ENCODE measurements around the gene DNAH2. TPM values are rescaled to one million over a fixed set of nuclear protein-coding genes. Genes with fewer than 3 reads are reported as not detected.

Gene DNAH2
- total RNA-seq, 2 donors from 2014 or later: 0.09 to 4.9 TPM

- peak overlapping the region; percentile 98 to 99 for H3K27ac ChIP-seq
- DNase-seq (ENCODE audit: low spot score): peak; percentile 77
- no peak for TF ChIP-seq CTCF (IDR thresholded peaks at IDR 0.05)
- peak; percentile 75 for TF ChIP-seq POLR2A (IDR thresholded peaks at IDR 0.05)
- TF ChIP-seq POLR2AphosphoS5 (IDR thresholded peaks at IDR 0.05): no peak
- H3K4me1 ChIP-seq (replicated peaks): peaks cover 22% of the 10 kb centered on the region
- H3K36me3 ChIP-seq: peaks cover 14 to 20% of the 10 kb centered on the region in 2 donors
- no peaks in the 10 kb centered on the region for H3K9me3 ChIP-seq
- peak overlapping the region; percentile 67 to 72 for H3K4me3 ChIP-seq
- intact Hi-C loops (cut with DNase I): loop anchor here (5.0 to 10.0 kb wide), 2 partner anchors 311 to 496 kb away; partner anchors contain the start of gene PER1
- no peaks in the 10 kb centered on the region for H3K27me3 ChIP-seq (replicated peaks; ENCODE audit: insufficient read depth)
- WGBS: under 1% methylated on average over 61 of the region's 61 CpGs
These were observed 126.2 kb downstream of the DNAH2 start for GRCh38 chr17:7843536-7844291.

- Histone ChIP-seq H3K27ac (peak overlapping the region; percentile 98 to 99), H3K4me1 (replicated peaks) (peaks cover 14% of the 10 kb centered on the region), H3K4me3 (peak overlapping the region; percentile 67 to 72), H3K36me3 (peaks cover 22 to 23% of the 10 kb centered on the region in 2 donors), H3K9me3 (no peaks in the 10 kb centered on the region), H3K27me3 (replicated peaks; ENCODE audit: insufficient read depth) (no peaks in the 10 kb centered on the region)
- under 1% methylated on average over 71 of the region's 71 CpGs for WGBS
- peak; percentile 95 for DNase-seq (ENCODE audit: low spot score)
- peak; percentile 93 for TF ChIP-seq POLR2A (IDR thresholded peaks at IDR 0.05)
- TF ChIP-seq POLR2AphosphoS5 (IDR thresholded peaks at IDR 0.05): peak; percentile 98
- TF ChIP-seq CTCF (IDR thresholded peaks at IDR 0.05): peak in 1 of 4 experiments; percentile 11
- intact Hi-C loops (cut with DNase I): loop anchor here (5.0 to 10.0 kb wide), 2 partner anchors 310 to 497 kb away; partner anchors contain the start of gene PER1
These were observed 127.0 kb downstream of the DNAH2 start for GRCh38 chr17:7844292-7845154.

- Histone ChIP-seq H3K27ac (peak overlapping the region; percentile 98 to 99), H3K36me3 (peaks cover 23% of the 10 kb centered on the region in 2 donors), H3K4me3 (peak overlapping the region in 1 of 2 donors; percentile 67), H3K4me1 (replicated peaks) (peaks cover 11% of the 10 kb centered on the region), H3K27me3 (replicated peaks; ENCODE audit: insufficient read depth) (no peaks in the 10 kb centered on the region), H3K9me3 (no peaks in the 10 kb centered on the region)
- 72% methylated on average over 15 of the region's 15 CpGs for WGBS
- no peak for DNase-seq (ENCODE audit: low spot score)
- intact Hi-C loops (cut with DNase I): loop anchor here (10.0 kb wide), 1 partner anchor 309 kb away; the partner anchor contains the start of gene PER1
- TF ChIP-seq POLR2AphosphoS5 (IDR thresholded peaks at IDR 0.05): no peak
- TF ChIP-seq POLR2A (IDR thresholded peaks at IDR 0.05): no peak
- TF ChIP-seq CTCF (IDR thresholded peaks at IDR 0.05): no peak
These were observed 128.0 kb downstream of the DNAH2 start for GRCh38 chr17:7845359-7846062.

- 85% methylated on average over 22 of the region's 22 CpGs for WGBS
- TF ChIP-seq POLR2AphosphoS5 (IDR thresholded peaks at IDR 0.05) (no peak), CTCF (IDR thresholded peaks at IDR 0.05) (no peak), POLR2A (IDR thresholded peaks at IDR 0.05) (no peak)
- Histone ChIP-seq H3K36me3 (peaks cover 23% of the 10 kb centered on the region in 2 donors), H3K27me3 (replicated peaks; ENCODE audit: insufficient read depth) (no peaks in the 10 kb centered on the region), H3K9me3 (no peaks in the 10 kb centered on the region), H3K27ac (no peak overlapping the region), H3K4me1 (replicated peaks) (peaks cover 11% of the 10 kb centered on the region), H3K4me3 (no peak overlapping the region)
- intact Hi-C loops (cut with DNase I): loop anchor here (10.0 kb wide), 1 partner anchor 309 kb away; the partner anchor contains the start of gene PER1
- no peak for DNase-seq (ENCODE audit: low spot score)
These were observed 128.7 kb downstream of the DNAH2 start for GRCh38 chr17:7846063-7846735.

Measured in prostate gland (tissue), 2 donors.